Immature natural killer cell (primary cell): ENCODE data around the gene AGAP6. TPM values are rescaled to one million over a fixed set of nuclear protein-coding genes. Genes with fewer than 3 reads are reported as not detected.
"Not testable (repeated sequence)": the region's sequence is repeated elsewhere in the genome, so short reads cannot be mapped to it uniquely, and the experiment has no call there.

Experiments used
- DNase-seq, 3 donors: peaks; one replicate each; pipeline ENCODE4 v3.0.0; 2022; ENCODE audit warnings: mixed read lengths in 1 of 3
- H3K27ac Mint-ChIP-seq, 6 donors: one replicate each; pipeline ENCODE4 v1.8.0; 2020; ENCODE audit warnings: mixed read lengths in 6 of 6, mild to moderate bottlenecking in 5 of 6, inconsistent platforms in 4 of 6, moderate library complexity in 3 of 6
- H3K27me3 Mint-ChIP-seq, 3 donors: one replicate each; pipeline ENCODE4 v1.8.0; 2020 to 2021; ENCODE audit warnings: low read depth in 3 of 3, mild to moderate bottlenecking in 3 of 3, mixed read lengths in 3 of 3, moderate library complexity in 3 of 3, inconsistent platforms in 1 of 3
- H3K36me3 Mint-ChIP-seq, 3 donors: one replicate each; pipeline ENCODE4 v1.8.0; 2020; ENCODE audit warnings: mixed read lengths in 3 of 3, inconsistent platforms in 2 of 3, mild to moderate bottlenecking in 2 of 3
- H3K4me1 Mint-ChIP-seq, 2 donors: one replicate each; pipeline ENCODE4 v1.8.0; 2020; ENCODE audit warnings: inconsistent platforms in 2 of 2, mild to moderate bottlenecking in 2 of 2, mixed read lengths in 2 of 2, moderate library complexity in 1 of 2
- H3K4me3 Mint-ChIP-seq, 5 donors: one replicate each; pipeline ENCODE4 v1.8.0; 2020; ENCODE audit warnings: mild to moderate bottlenecking in 5 of 5, mixed read lengths in 5 of 5, inconsistent platforms in 3 of 5, moderate library complexity in 3 of 5
- H3K9me3 Mint-ChIP-seq, 6 donors: one replicate each; pipeline ENCODE4 v1.8.0; 2020; ENCODE audit warnings: mild to moderate bottlenecking in 6 of 6, mixed read lengths in 6 of 6, inconsistent platforms in 4 of 6, moderate library complexity in 3 of 6
- polyA plus RNA-seq, 3 donors: library from polyadenylated mRNA; unstranded; fragments of 300-500 nt; fragmentation: Illumina TruSeq; gene quantifications; one replicate each; pipeline ENCODE4 v1.2.3, GENCODE V29; 2021

AGAP6 gene
- polyA plus RNA-seq, 3 donors from 2014 or later = 0.59 to 2.0 (median 0.63) TPM

DNA sequence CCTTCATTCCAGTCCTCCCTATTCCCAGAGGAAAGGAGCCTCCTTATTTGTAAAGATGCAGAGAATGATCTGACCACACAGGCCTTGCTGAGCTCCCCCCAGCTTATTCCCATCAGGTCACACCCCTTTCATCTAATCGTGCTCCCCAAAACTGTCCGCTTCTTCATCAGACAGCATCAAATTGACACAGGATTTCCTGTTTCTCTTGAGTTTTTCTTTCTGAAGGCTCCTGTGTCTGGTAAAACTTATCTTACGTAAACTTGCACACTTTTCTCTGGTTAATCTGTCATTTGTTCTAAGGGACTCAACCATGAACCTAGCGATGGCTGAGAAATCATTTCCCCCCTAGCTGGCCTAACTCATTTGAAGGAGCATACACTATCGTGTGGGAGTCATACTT lies 59.4 kb downstream of the AGAP6 start:
- DNase-seq = peak in 1 of 3 donors; percentile 15
- Mint-ChIP-seq H3K27ac (peak overlapping the region in 4 of 6 donors; percentile 45 to 76 (median 58)), H3K4me3 (peak overlapping the region in 2 of 5 donors; percentile 40 to 47)
- not testable (repeated sequence) for H3K36me3 Mint-ChIP-seq, H3K9me3 Mint-ChIP-seq, H3K4me1 Mint-ChIP-seq, H3K27me3 Mint-ChIP-seq

DNA sequence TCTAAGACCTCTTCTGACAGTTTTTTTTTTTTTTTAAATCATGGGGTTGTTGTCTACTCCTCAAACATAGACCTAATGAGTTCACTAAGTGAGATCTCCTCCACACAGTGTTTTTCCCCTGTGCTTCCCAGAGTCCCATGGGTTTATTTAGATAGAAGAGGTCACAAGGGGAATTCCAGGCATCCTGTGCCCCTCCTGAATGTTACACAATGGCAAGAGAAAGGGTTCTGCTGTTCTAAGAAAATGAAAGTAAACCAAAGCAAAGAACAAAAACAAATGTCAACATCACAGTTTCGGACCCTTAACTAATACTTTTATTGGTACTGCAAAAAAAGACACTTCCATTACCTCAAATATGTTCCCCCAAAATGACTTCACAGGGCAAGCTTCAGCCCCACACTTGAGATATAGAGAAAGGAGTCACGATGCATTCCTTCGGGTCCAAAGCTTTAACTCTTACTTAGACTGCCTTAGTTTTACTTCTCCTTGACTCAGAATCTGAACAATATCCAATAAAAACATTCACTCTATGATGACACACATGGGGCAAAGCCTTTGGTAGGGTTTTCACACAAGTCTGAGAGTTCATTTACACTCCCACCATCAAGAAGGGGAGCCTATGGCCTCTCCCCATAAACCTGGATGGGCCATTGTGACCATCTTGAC lies 63.9 kb downstream of the AGAP6 start:
- not testable (repeated sequence) for H3K9me3 Mint-ChIP-seq, H3K4me3 Mint-ChIP-seq, H3K36me3 Mint-ChIP-seq, H3K27ac Mint-ChIP-seq, DNase-seq, H3K4me1 Mint-ChIP-seq, H3K27me3 Mint-ChIP-seq

DNA sequence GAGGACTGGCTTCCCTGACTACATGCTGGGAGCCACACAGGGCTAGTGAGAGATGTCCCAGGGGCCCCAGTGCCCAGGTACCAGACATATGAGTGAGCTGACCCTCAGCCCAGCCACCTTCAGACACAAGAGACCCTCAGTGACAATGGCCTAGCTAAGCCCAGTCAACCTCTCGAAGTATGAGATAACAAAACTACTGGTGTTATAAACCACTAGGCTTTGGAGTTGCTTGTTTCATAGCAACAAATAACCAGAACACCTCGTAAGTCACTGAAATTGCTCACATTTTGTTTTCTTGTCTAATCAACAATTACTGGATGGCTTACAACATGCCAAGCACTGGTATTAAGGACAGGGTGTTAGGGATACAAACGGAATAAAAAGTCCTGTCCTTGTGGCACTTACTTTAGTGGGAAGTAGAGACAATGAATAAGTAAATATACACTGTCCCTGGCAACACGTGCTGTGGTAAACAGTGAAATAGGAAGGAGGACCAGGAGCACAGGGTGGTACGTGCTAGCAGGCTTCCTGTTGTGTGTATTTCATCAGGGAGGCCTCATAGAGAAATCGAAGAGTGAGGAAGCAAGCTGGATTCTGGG lies 64.7 kb downstream of the AGAP6 start:
- not testable (repeated sequence) for DNase-seq, H3K27ac Mint-ChIP-seq

DNA sequence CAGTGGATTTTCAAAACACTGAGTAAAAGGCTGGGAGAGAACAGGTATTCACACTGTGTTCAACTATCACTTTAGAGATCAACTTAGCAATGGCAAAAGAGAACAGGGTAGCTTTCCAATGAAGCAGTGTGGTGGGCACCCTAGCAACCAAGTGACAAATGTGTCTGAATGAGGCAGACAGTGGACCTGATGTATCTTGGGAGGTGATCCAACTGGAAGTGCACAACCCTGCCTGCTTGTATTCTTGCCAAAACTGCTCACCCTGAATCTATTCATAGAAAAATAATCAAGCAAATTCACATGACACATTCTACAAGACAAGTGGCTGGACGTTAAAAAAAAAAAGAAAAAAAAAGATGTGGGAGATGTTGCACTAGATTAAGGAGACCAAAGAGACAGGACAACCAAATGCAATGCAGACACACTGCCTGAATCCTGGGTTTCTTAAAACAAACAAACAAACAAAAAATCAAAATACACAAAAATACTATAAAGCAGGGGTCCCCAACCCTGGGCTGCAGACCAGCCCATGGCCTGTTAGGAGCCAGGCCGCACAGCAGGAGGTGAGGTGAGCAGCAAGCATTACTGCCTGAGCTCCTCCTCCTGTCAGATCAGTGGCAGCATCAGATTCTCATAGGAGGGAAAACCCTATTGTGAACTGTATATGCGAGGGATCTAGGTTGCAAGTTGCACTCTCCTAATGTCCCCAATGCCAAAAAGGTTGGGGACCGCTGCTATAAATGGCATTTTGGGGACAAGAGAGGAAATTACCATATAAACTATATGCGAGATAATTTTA lies 67.5 kb downstream of the AGAP6 start:
- H3K4me3 Mint-ChIP-seq, H3K9me3 Mint-ChIP-seq, H3K27ac Mint-ChIP-seq, H3K4me1 Mint-ChIP-seq, H3K36me3 Mint-ChIP-seq, DNase-seq, H3K27me3 Mint-ChIP-seq: not testable (repeated sequence)

More for the DNA sequence above, 64.7 kb downstream of the AGAP6 start:
- not testable (repeated sequence) for H3K27me3 Mint-ChIP-seq, H3K4me3 Mint-ChIP-seq, H3K4me1 Mint-ChIP-seq, H3K9me3 Mint-ChIP-seq, H3K36me3 Mint-ChIP-seq

DNA sequence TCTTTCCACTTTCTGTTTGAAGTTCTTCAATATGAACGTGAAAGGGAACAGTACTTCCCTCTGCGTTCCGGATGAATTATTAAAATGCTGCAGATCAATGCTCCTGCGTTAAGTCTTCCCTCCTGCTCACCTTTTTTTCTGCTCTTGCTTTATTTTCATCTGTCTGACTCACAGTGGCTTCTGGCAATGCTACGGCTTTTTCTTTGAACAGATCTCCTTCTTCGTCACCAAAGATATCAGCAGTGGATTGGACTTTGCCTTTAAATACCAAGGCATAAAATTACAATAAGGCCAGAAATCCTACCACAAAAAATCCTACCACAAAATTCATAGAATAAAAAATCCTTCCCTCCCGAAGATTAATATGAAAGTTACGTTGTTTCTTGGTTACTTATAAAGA lies 68.4 kb downstream of the AGAP6 start:
- not testable (repeated sequence) for H3K27ac Mint-ChIP-seq, H3K9me3 Mint-ChIP-seq, DNase-seq, H3K4me3 Mint-ChIP-seq, H3K36me3 Mint-ChIP-seq, H3K4me1 Mint-ChIP-seq, H3K27me3 Mint-ChIP-seq

DNA sequence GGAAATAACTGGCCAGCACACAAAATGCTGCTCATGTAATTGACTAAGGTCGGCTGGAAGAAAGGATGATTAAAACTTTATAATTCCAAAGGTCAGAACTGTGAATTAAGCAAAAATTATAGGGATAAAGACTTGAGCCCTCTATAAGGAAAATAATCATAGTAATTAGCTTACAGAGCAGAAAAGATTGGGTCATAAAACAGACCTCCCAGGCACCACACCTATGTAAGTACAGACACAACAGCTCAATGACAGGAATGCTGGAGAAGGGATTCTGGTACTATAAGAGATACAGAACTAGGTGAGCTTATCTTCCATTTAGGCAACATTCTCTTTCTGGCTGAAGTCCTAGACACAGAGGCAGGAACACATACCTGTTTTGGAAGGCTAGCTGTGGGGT lies 70.5 kb downstream of the AGAP6 start:
- H3K4me3 Mint-ChIP-seq, DNase-seq, H3K36me3 Mint-ChIP-seq, H3K27me3 Mint-ChIP-seq, H3K9me3 Mint-ChIP-seq, H3K27ac Mint-ChIP-seq, H3K4me1 Mint-ChIP-seq: not testable (repeated sequence)

DNA sequence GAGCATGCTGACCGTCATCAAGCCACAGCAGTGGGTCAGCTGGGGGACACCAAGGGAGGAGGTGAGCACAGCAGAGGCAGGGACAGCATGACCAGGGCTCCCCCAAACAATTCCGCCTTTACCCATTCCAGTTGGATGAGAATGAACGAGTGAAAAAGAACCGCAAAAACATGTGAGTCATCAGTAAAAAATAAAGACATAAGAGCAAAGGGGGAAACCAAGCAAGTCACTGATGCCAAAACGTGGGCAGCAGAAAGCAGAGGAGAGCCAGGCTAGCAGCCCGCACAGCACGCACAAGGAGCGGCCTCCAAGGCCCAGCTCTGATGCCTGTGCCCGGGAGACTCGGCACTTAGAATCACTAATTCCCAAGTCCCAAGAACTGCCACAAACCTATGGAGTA lies 71.7 kb downstream of the AGAP6 start:
- not testable (repeated sequence) for H3K27ac Mint-ChIP-seq, H3K9me3 Mint-ChIP-seq, H3K27me3 Mint-ChIP-seq, H3K4me1 Mint-ChIP-seq, H3K4me3 Mint-ChIP-seq, DNase-seq, H3K36me3 Mint-ChIP-seq

Other genes with a start within 250 kb of the AGAP6 start
- gene OGDHL, start 226.1 kb upstream of the AGAP6 start, polyA plus RNA-seq = not detected
- gene PARG, start 46.4 kb upstream of the AGAP6 start, polyA plus RNA-seq = 10 to 100 TPM in 1 of 3 donors, 1 to 10 TPM in 2; 7.5 to 19.3 (median 9.1) TPM
- 10 to 100 TPM; 13.3 to 16.5 (median 14.1) TPM for gene TIMM23B, start 46.4 kb upstream of the AGAP6 start, polyA plus RNA-seq
- gene WASHC2A, start 79.5 kb downstream of the AGAP6 start, polyA plus RNA-seq = 10 to 100 TPM in 2 of 3 donors, 1 to 10 TPM in 1; 9.5 to 34.0 (median 15.1) TPM